ENCODE data around the gene NDEL1. TPM values are rescaled to one million over a fixed set of nuclear protein-coding genes. Genes with fewer than 3 reads are reported as not detected.

Gene NDEL1
- total and polyA plus RNA-seq, 9 of the 15 experiments (the other 6 are each of a cell fraction or from before 2014, with no cell fraction given), result 0.86 to 30.5 (median 22.7) TPM

DNA sequence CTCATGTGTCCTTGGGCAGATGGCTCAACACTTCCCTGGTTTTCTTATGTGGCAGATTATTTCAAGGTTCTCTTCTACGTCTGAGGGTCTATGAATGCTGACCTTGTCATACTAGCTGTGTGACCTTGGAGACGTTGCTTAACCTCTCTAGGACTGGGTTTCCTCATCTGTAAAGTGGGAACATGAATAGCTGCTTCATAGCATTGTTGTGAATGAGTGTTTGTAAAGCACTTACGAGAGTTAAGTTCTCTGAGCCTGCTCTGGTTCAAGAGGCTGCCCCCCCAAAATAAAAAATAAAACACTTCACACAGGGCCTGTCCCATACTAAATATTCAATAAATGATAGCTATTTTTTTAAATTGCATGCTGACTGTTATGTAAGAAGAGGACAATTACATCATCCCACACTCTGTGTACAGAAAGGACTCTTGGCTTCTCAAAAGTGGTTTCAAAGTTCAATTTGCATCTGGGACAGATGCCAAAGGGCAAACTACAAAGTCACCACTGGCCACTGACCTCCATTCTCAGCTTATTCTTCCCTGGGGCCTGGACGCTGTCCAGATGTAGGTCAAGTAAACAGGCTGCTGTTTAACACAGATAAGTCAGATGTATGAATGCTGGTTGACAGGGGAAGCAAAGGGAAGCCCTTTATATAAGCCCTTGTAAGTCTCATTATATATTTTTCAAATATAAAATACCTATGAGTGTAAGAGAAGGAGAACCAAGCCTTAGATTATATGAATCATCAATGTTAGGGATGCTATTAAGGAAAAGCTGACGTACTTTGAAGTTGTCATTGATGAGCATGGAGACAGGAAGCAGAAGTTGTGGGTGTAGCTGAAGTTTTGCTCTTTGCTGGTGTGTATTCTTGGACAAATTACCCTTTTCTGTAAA is 15.4 kb upstream of the NDEL1 start (continued):
- TF ChIP-seq, protein P1, sequence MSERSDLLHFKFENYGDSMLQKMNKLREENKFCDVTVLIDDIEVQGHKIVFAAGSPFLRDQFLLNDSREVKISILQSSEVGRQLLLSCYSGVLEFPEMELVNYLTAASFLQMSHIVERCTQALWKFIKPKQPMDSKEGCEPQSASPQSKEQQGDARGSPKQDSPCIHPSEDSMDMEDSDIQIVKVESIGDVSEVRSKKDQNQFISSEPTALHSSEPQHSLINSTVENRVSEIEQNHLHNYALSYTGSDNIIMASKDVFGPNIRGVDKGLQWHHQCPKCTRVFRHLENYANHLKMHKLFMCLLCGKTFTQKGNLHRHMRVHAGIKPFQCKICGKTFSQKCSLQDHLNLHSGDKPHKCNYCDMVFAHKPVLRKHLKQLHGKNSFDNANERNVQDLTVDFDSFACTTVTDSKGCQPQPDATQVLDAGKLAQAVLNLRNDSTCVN (CRISPR knock-in tag; IDR thresholded peaks at IDR 0.05), result no peak
- TF ChIP-seq POLR2AphosphoS2 (IDR thresholded peaks at IDR 0.05; ENCODE audit: low read length), result no peak
- no peak for TF ChIP-seq MEF2D (tag; conservative IDR thresholded peaks at IDR 0.05; ENCODE audit: low read depth)
- no peak for TF ChIP-seq ZNF57 (CRISPR knock-in tag; IDR thresholded peaks at IDR 0.05)
- TF ChIP-seq PYGO2 (tag; IDR thresholded peaks at IDR 0.05), result no peak
- no peak for TF ChIP-seq HCFC1 (IDR thresholded peaks at IDR 0.05; ENCODE audit: low read depth, low read length)
- no peak for TF ChIP-seq ZNF146 (CRISPR knock-in tag; IDR thresholded peaks at IDR 0.05; ENCODE audit: unreplicated experiment)
- no peak for TF ChIP-seq ZSCAN32 (CRISPR knock-in tag; IDR thresholded peaks at IDR 0.05)
- TF ChIP-seq POLR3G (IDR thresholded peaks at IDR 0.05; ENCODE audit: extremely low read depth, insufficient read length, insufficient replicate concordance), result no peak
- TF ChIP-seq, protein P2, sequence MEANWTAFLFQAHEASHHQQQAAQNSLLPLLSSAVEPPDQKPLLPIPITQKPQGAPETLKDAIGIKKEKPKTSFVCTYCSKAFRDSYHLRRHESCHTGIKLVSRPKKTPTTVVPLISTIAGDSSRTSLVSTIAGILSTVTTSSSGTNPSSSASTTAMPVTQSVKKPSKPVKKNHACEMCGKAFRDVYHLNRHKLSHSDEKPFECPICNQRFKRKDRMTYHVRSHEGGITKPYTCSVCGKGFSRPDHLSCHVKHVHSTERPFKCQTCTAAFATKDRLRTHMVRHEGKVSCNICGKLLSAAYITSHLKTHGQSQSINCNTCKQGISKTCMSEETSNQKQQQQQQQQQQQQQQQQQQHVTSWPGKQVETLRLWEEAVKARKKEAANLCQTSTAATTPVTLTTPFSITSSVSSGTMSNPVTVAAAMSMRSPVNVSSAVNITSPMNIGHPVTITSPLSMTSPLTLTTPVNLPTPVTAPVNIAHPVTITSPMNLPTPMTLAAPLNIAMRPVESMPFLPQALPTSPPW (CRISPR knock-in tag; IDR thresholded peaks at IDR 0.05), result no peak; the same call in 1 of the 2 replicates
- TF ChIP-seq ARHGAP35 (IDR thresholded peaks at IDR 0.05; ENCODE audit: partially characterized antibody), result no peak
- no peak for TF ChIP-seq ZKSCAN1 (IDR thresholded peaks at IDR 0.05; ENCODE audit: low read depth, low read length)
- TF ChIP-seq CEBPB (tag; IDR thresholded peaks at IDR 0.05), result peak; percentile 94
- TF ChIP-seq NFIX (CRISPR knock-in tag; IDR thresholded peaks at IDR 0.05; ENCODE audit: low read depth), result no peak
- TF ChIP-seq ZNF707 (CRISPR knock-in tag; conservative IDR thresholded peaks at IDR 0.05), result no peak
- TF ChIP-seq PTRF (tag; IDR thresholded peaks at IDR 0.05), result no peak
- no peak for TF ChIP-seq ZNF699 (CRISPR knock-in tag; IDR thresholded peaks at IDR 0.05; ENCODE audit: insufficient replicate concordance)
- no peak for TF ChIP-seq SMARCB1 (IDR thresholded peaks at IDR 0.05; ENCODE audit: insufficient read length, low read depth)
- TF ChIP-seq, protein P3, sequence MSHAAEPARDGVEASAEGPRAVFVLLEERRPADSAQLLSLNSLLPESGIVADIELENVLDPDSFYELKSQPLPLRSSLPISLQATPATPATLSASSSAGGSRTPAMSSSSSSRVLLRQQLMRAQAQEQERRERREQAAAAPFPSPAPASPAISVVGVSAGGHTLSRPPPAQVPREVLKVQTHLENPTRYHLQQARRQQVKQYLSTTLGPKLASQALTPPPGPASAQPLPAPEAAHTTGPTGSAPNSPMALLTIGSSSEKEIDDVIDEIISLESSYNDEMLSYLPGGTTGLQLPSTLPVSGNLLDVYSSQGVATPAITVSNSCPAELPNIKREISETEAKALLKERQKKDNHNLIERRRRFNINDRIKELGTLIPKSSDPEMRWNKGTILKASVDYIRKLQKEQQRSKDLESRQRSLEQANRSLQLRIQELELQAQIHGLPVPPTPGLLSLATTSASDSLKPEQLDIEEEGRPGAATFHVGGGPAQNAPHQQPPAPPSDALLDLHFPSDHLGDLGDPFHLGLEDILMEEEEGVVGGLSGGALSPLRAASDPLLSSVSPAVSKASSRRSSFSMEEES (CRISPR knock-in tag; IDR thresholded peaks at IDR 0.05), result no peak
- TF ChIP-seq ZBTB8A (IDR thresholded peaks at IDR 0.05; ENCODE audit: partially characterized antibody), result no peak
- no peak for TF ChIP-seq POLR2A (conservative IDR thresholded peaks at IDR 0.05)
- TF ChIP-seq ZKSCAN3 (CRISPR knock-in tag; IDR thresholded peaks at IDR 0.05), result no peak
- no peak for TF ChIP-seq ZNF445 (CRISPR knock-in tag; IDR thresholded peaks at IDR 0.05; ENCODE audit: low read depth)
- TF ChIP-seq, protein P4, sequence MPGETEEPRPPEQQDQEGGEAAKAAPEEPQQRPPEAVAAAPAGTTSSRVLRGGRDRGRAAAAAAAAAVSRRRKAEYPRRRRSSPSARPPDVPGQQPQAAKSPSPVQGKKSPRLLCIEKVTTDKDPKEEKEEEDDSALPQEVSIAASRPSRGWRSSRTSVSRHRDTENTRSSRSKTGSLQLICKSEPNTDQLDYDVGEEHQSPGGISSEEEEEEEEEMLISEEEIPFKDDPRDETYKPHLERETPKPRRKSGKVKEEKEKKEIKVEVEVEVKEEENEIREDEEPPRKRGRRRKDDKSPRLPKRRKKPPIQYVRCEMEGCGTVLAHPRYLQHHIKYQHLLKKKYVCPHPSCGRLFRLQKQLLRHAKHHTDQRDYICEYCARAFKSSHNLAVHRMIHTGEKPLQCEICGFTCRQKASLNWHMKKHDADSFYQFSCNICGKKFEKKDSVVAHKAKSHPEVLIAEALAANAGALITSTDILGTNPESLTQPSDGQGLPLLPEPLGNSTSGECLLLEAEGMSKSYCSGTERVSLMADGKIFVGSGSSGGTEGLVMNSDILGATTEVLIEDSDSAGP (CRISPR knock-in tag; IDR thresholded peaks at IDR 0.05), result no peak

Data from K562 (cell line).